GM19324 (cell line): Measurements from ENCODE around the gene RIPOR3.
"Not testable (repeated sequence)": the region's sequence is repeated elsewhere in the genome, so short reads cannot be mapped to it uniquely, and the experiment has no call there.

ENCODE experiments used
- ATAC-seq: cut with Tn5 transposase; IDR thresholded peaks from one replicate; pipeline ENCODE4 v1.9.1; 2021; ENCODE audit warnings: mild to moderate bottlenecking, moderate library complexity; ENCODE audit not compliant: unreplicated experiment, low FRiP score

The RIPOR3 gene

GRCh38 chr20:50682065-50682464 is 9.3 kb downstream of the RIPOR3 start:
- ATAC-seq = no peak

DNA sequence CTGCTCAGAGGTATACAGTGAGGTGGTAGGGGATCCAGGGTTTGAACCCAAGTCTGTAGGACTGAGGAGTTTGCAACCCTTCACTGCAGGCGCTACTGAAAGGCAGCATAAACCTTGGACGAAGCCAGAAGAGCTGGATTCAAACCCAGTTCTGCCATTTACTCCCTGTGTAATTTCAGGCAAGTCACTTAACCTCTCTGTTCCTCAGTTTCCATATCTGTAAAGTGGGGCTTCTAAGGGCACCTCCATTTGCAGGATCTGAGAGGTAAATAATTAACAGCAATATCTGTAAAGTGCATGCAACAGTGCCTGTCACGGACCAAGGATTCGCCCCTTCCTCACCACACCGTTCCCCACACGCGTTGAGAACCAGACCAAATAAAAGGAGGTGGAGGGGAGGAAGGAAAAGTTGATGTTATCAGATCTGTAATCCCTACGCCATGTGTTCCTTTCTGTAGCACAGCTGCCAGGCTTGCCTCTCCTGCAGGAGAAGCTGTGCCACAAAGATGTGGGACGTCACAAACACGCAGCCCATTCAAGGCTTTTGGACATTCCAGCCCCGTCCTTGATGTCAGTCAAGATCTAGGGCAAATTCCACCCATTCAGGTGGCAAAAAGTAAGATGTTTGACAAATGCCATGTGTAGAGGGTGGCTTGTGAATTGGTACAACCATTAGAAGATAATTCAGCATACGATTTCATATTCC is 9.8 kb downstream of the RIPOR3 start:
- ATAC-seq = no peak

DNA sequence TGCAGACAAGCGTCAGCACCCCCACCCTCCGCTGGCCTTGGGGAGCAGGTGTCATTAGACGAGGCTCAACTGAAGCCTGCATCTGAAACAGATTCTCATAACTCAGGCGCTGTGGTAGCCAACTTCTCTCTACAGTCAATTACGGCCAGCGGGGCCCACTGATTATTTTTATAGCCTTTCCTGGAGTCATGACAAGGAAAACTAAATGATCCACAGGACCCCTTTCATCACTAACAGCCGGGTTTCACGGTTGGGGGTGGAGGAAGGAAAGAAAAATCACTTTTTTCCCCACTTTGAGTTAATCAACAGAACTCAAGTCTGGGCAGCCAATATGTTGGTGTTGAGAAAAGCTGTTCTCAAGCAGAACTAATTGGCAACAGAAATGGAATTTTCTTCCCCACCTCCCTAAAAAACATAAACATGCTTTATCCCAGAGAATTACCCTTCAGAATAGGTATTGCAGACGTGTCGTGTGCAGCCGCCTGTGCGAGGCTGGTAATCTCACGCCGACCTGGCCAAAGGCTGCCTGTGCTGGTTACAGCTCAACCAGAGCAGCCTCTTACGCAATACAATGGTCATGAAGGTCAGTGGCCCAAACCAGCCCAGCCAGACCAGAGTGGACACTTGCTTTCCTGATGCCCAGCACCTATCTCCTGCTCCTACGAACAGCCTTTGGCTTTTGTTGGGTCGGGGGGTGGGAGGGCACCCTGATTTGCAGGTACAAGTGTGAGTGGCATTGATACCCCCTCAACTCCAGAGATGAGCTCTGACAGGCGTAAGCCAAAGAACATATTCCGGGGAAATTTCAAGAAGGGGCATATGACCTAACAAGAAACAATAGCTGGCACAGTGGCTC is 11.0 kb downstream of the RIPOR3 start:
- ATAC-seq = no peak

GRCh38 chr20:50679753-50680104 is 11.6 kb downstream of the RIPOR3 start:
- no peak for ATAC-seq

DNA sequence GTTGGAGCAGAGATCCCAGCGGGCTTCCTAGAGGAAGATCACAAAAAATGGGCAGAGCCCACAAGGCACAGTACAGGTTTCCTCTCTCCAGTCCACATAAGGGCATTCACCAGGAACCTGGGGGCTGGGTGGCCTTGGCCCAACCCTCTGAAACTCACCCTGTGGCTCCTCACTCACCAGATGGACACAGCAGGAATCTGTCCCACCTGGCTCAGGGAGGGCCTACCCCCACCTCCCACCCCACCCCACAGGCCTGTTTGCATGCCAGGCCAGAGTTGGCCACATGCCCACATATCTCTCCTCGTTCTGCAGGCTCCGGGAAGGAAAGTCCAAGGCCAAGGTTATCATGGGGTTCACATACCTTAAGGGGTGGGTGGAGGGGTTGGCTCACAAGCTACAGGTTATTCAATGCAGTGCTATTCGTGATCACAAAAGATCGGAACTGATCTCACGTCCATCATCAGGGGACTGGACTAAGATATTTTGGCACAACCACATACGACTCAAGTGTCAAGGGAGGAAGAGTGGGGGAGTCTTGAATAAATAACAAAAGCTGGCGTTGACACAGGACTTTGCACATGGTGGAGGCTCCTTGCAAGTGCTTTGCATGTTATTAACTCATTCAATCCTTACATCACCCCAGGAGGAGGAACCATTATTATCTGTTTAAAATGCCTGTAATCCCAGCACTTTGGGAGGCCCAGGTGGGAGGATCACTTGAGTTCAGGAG is 13.0 kb downstream of the RIPOR3 start:
- ATAC-seq = no peak

DNA sequence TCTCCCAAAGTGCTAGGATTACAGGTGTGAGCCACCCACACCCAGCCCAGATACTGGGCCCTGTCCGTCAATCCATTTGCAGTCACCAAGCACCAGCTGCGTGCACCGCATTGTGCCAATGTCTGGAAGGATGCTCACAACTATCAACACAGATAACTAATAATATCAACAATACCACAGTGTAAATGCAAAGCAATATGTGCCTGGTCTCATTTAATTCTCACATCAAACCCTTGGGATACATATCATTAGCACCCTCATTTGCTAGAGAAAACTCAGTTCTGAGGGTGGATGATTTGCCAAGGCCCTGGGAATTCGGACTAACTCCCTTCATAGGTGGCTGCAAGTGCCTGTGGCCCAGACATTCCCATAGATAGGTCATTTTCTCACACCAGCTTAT is 14.5 kb downstream of the RIPOR3 start:
- ATAC-seq = no peak

GRCh38 chr20:50676377-50676731 is 15.0 kb downstream of the RIPOR3 start:
- ATAC-seq = not testable (repeated sequence)

GRCh38 chr20:50675671-50676376 is 15.5 kb downstream of the RIPOR3 start:
- ATAC-seq = no peak

DNA sequence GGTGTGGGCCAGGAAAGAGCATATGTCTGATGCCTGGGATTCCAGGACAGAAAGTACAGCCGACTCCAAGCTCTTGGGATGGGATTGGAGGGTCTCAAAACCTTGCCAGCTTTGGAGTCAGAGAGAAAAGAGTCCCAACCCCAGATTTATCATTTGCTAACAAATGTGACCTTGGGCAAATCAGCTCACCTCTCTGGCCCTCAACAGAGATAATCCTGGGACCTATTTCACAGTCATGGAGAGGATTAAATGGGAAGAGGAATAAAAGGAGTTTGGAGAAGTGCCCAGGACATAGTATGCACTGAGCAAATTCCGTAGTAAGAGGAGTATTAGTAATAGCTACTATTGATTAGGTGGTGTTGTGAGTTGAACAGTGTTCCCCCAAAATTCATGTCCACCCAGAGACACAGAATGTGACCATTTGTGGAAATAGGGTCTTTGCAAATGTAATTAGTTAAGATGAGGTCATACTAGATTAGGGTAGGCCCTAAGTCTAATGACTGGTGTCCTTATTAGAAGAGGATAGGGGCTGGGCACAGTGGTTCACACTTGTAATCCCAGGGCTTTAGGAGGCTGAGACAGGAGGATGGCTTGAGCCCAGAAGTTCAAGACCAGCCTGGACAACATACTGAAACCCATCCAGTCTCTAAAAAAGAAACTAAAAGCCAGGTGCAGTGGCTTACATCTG is 17.1 kb downstream of the RIPOR3 start:
- no peak for ATAC-seq

GRCh38 chr20:50673466-50674137 is 17.7 kb downstream of the RIPOR3 start:
- no peak for ATAC-seq

DNA sequence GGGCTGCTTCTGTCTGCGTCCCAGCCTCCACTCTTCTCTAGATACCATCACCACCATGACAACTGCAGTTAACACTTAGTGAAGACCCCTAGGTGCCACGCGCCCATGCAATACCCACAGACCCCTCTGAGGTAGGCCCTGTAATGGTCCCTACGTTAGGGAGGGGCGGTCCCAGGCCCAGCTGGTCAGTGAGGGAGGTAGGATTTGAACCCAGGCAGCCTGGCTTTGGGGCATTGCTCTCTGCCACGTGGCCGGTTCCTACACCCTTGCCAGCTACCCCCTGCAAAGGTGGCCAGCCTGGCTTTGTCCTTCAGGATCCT is 18.2 kb downstream of the RIPOR3 start:
- ATAC-seq = no peak

GRCh38 chr20:50672400-50673145 is 18.8 kb downstream of the RIPOR3 start:
- no peak for ATAC-seq

GRCh38 chr20:50671626-50672025 is 19.7 kb downstream of the RIPOR3 start:
- ATAC-seq = no peak

DNA sequence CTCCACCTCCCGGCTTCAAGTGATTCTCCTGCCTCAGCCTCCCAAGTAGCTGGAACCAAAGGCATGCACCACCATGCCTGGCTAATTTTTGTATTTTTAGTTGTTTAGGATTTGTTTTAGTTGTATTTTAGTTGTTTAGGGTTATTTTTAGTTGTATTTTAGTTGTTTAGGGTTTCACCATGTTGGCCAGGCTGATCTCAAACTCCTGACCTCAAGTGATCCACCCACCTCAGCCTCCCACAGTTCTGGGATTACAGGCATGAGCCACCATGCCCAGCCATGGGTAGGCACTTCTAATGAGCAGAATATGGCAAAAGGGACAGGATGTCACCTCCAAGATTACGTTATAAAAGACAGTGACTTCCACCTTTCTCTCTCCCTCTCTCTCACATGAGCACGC is 20.3 kb downstream of the RIPOR3 start:
- not testable (repeated sequence) for ATAC-seq

DNA sequence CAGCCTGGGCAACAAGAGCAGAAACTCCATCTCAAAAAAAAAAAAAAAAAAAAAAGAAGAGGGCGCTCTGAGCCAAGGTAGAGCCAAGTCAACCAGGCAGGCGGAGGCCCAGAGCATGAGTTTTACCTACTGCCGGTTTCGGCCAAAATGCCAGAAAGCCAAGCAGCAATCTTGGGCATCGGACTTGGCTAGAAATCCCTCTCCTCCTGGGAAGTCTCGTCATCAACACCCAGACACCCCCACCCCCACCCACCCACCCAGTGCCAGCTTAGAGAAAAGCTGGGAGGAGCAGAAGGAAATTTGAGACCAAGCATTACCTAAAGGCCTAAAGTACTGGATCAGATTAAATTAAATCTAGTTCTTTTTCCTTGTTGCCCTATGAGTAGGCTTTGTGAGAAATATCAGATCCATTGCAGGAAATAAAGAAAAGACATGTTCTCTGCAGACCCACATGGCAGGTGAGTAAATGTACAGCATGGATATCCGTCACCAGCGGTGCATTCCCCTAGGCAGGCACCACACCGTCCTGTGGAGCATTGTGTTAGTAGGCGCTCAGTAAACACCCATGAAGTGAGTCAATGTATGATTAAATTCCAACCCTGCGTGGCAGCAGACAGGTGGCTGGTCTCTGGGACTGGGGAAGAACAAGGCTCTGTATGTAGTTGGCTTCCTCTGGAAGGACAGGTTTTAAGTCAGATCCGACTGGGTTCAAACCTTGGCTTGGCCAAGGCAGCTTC is 21.0 kb downstream of the RIPOR3 start:
- ATAC-seq = no peak

DNA sequence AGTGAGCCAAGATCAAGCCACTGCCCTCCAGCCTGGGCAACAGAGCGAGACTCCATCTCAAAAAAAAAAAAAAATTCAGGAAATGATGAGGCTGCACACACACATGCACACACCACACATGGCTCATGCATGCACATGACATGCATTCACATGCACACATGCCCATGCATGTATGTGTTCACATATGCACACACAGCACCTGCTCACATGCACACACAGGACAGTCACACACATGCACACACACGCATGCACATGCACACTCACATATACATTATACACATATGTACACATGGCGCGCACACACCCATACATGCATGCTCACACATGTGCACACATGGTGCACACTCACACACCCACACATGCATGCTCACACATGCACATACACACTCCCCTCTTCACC is 22.5 kb downstream of the RIPOR3 start:
- ATAC-seq = no peak

DNA sequence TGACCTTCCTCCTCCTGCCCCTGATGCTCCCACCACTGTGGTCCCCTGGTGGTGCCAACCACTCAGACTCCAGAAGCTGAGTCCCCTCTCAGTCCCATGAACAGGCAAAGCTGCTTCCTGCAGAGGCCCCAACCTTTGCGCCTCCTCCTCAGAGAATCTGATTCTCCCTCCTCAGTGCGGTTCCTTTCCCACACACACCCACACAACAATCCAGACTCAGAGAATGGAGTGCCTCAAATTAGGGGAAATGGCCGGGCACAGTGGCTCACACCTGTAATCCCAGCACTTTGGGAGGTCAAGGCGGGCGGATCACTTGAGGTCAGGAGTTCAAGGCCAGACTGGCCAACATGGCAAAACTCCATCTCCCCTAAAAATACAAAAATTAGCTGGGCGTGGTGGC is 23.0 kb downstream of the RIPOR3 start:
- ATAC-seq = no peak

DNA sequence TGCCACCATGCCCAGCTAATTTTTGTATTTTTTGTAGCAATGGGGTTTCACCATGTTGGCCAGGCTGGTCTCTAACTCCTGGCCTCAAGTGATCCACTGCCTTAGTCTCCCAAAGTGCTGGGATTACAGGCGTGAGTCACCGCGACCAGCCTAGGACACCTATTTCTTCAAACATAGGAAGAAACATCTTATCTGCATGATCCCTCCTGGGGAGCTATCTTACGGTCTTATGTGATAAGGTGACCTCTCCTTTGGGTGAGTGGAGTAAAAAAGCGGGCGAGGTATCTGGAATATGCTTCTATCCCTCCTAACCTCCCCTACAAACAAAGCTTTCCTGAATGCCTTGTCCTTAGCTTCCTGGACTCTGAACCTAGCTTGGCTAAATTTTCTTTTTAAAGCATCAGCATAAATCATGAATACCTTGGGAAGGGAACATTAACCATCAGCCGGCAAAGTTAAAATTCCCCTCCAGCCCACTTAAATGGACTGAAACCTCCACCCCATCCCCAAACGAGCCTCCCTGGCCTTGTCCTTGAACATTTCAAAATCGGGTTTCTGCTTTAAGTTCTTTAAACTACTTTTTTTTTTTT is 24.5 kb downstream of the RIPOR3 start:
- no peak for ATAC-seq
